SH-SY5Y (cell line): ENCODE data around the gene TMX1.

Source experiments
- GATA2 ChIP-seq: IDR thresholded peaks from 2 replicates; pipeline ENCODE4 v1.6.1; 2011; ENCODE audit warnings: mild to moderate bottlenecking, low read depth, low read length
- GATA3 ChIP-seq: IDR thresholded peaks from 2 replicates; pipeline ENCODE4 v1.6.1; 2011; ENCODE audit warnings: low read depth, mild to moderate bottlenecking, low read length, moderate library complexity

DNA sequence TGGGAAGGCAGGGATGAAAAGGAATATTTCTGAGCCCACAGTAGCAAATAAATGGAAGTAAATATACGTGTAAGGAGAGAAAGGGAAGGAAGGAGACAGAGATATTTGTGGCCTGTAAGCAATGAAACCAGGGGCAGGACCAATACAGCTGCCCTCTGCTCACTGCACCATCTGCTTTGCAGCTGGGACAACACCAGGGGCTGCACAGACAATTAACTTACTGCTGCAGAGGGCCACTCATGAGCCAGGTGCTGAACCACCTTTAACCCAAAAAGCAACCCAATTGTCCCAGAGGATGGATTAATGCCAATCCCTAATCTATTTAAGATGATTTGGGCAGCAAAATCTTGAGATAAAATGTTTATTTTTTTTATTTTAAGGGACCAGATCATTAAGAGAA, 30.6 kb upstream of the TMX1 start:
- TF ChIP-seq GATA2 (peak; percentile 34; the same call in 1 of the 2 replicates), GATA3 (no peak)
